Putamen (tissue), 1 donor: Measurements from ENCODE around the gene DCAF8L2.
"Not testable (repeated sequence)": the region's sequence is repeated elsewhere in the genome, so short reads cannot be mapped to it uniquely, and the experiment has no call there.

Experiments
- DNase-seq: peaks from one replicate; pipeline ENCODE4 v3.0.0-alpha.2; 2016; ENCODE audit warnings: low spot score

Gene DCAF8L2

DNA sequence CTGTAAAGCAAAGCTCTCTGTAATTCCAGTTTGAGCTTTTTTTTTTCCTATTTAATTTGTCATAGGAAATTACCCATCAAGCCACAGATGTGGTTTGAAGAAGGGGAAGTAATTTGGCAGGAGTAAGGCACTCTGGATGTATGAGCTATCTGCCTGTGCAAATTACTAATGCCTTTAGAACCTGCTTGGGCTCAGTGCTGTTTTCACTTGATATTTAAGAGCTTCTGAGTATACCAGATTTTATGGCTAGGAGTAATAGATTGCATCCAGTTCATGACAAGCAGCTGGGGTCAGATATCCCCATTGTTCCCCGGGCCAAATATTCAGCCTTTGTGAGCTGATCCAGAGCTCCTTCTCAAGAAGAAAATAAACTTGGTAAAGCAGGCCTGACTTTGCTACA is 89.1 kb downstream of the DCAF8L2 start:
- no peak for DNase-seq

DNA sequence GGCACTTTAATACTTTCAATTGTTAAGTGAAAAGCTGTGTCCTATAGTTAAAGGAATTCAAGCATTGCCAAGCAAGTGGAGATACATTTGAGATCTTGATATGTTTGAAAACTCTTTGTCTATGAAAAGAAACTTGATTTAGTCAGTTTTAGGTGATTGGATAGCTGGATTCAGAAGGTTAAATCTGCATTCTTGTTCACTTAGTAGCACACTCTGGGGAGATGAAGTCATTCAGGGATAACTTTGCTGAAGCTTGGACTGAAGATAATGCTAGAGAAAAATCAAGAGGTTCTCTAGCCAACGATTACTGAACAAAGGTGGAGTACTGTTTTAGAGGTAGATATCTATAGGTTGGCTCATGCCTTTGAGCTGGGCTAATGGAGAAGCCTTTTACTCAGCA is 90.6 kb downstream of the DCAF8L2 start:
- DNase-seq, result no peak

DNA sequence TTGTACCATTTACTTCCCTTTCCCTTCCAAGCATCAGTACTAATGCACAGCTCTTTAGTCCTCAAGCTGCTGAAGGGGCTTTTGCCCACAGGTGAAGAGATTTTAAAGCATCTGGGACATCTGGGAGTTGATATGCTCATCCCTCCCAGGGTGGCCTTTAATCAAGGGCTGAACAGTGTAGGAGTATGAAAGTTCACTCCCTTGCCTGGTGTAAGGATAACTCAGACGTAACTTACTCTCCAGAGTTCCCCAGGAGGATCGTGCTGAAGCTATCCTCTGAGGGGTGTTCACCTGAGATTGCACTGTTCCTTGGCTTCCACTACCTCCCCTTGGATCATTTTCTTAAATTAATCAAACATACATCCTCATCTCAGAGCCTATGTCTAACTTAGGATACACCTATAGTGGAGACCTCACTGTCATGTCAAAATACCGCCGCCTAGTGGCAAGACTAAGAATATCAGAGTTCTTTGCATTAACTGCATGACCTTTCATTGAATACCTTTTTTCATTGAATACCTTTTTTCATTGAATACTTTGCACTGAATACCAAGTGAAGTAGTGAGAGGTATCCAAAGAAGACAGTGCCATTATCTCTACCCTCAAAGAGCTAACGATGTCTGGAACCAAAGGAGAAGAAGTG is 93.5 kb downstream of the DCAF8L2 start:
- DNase-seq, result not testable (repeated sequence)

DNA sequence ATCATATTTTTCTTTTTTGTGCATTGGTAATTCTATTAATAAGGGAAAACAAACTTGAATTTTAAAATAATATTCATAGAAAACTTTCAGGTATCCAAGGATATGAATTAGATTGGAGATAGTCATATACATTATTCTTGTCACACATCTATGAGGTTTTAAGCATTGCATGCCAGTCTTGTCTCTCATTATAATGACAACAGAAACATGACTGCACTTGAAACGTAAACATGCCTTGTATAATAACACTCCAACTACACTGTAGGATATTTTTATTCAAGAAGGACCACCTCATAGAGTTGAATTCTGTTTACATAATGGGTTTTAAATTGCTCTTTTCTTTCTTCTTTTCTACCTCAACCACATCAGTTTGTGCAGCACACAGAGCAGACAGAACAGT is 104.5 kb downstream of the DCAF8L2 start:
- no peak for DNase-seq

DNA sequence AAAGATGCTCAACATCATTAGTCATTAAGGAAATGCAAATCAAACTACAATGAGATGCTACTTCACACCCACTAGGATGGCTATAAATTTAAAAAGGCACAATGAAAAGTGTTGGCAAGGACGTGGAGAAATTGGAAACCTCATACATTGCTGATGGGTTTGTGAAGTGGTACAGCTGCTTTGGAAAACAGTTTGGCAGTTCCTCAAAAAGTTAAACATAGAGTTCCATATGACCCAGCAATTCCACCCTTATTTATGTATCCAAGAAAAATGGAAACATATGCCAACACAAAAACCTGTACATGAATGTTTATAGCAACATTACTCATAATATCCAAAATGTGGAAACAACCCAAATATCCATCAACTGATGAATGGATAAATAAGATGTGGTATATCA is 116.4 kb downstream of the DCAF8L2 start:
- no peak for DNase-seq

GRCh38 chrX:27715610-27716009 is 125.5 kb downstream of the DCAF8L2 start:
- DNase-seq, result no peak

DNA sequence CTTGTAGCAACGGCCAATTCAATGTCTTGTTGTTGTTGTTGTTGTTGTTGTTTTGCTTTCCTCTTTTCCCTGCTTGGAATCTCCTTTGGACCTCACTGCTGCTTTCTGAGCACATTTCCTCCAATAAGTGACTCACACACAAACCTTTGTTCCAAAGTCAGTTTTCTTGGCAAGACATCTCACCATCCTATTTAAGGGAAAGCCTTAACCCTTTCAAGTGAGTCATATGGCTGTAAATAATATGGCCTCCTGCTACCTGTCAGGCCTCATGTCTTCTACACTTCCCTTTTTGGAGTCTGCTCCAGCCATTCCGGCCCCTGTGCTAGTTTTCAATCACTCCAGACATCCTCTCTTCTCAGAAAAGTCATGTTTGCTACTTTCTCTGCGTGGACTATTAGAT is 138.1 kb downstream of the DCAF8L2 start:
- DNase-seq, result no peak

- DNase-seq, result no peak
Measured at GRCh38 chrX:27731962-27732361, 141.8 kb downstream of the DCAF8L2 start.

DNA sequence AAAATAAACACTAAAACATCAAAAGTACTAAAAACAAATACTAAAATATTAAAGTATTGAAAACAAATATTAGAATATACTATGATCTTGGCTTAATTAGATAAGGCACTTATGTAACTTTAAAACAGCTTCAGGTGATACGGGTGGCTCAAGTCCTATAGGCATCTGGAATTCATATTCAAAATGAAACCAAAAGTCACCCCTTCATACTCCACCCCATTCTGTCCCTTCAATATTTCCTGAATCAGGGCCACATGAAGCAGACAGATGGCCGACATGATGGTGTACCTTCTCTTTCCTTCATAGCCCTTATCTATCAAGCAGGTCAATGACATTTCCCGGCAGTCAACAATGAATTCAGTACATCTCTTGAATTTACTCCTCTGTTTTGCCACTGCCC is 145.8 kb downstream of the DCAF8L2 start:
- no peak for DNase-seq

GRCh38 chrX:27740933-27741332 is 150.8 kb downstream of the DCAF8L2 start:
- no peak for DNase-seq

GRCh38 chrX:27743521-27743920 is 153.4 kb downstream of the DCAF8L2 start:
- not testable (repeated sequence) for DNase-seq

DNA sequence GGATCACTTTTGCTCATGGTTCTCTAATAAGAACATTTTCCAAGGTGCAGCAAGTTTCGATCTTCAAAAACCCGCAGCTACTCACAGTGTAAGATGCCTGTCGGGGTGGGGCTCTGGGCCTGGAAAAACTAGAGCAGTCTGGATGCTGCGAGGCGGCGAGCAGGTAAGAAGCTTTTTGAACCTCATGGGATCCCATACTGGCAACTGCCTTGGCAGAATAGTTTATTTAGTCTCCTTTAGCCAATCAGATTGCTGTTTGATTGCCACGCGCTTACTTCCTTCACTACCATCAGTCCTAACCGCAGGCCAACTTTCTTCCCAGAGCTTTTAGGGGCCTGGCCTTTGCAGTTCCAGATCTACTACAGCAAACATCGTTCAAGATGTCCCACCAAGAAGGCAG is 156.4 kb downstream of the DCAF8L2 start:
- no peak for DNase-seq

DNA sequence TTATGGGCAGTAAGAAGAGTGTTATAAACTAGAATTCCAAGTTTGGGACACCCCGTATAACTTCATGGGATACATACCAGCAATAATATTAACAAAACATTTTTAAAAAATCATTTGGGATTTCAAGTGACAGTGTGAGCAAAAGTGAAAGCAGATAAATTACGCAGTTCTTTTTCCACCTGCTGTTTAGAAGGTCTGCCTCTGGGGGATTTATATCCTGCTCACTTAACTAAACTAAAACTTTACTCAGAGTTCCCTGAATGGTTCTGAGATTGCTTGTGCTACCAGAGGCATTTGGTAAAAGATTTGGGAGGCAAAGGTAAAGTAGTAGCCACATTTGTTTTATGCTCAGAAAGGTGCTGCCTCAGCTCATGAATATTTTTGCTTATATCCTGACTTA is 160.2 kb downstream of the DCAF8L2 start:
- not testable (repeated sequence) for DNase-seq

- DNase-seq, result no peak
Measured at GRCh38 chrX:27751976-27752375, 161.8 kb downstream of the DCAF8L2 start.

DNA sequence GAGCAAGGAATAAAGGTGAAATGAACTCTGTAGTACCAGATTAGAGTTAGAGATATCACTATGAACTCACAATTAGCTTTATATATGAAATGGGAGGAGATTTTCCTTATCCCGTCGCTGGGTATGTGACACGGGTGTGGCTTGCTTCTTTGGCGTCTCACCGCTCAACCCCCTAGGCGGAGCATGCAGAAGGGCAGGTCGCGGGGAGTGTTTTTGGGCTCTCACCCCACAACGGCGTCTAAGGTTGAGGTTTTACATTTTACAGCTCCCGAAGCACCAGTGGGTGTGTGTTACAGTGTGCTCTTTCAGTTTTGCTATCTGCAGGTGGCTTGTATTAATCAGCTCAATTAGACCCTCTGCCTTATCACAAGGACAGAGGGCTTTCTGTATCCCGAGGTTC is 175.6 kb downstream of the DCAF8L2 start:
- DNase-seq, result no peak

GRCh38 chrX:27767387-27767786 is 177.2 kb downstream of the DCAF8L2 start:
- no peak for DNase-seq

DNA sequence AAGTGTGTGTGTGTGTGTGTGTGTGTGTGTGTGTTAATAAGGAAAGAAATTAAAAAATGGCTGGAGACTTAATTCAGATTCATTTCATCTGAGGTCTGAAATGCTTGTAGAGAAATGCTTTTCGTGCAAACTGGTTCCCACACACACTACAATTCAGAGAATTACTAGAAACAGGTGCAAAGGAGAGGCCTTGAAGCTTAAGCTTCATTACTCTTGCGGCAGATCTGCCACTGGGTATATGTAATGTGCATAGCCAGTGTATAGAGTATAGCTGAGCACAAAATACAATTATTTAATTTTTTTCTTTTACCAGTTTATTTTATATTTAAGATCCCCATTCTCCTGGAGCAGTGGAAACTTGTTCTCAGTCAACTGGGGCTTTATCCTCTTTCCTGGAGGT is 185.8 kb downstream of the DCAF8L2 start:
- no peak for DNase-seq

GRCh38 chrX:27796640-27797257 is 206.6 kb downstream of the DCAF8L2 start:
- DNase-seq, result no peak

- DNase-seq, result no peak
Measured at GRCh38 chrX:27797575-27797974, 207.4 kb downstream of the DCAF8L2 start.
